Small intestine (tissue), 7 donors: ENCODE data around the gene MRPS5. TPM values are rescaled to one million over a fixed set of nuclear protein-coding genes. Genes with fewer than 3 reads are reported as not detected.

Source experiments
- DNase-seq, 2 donors: peaks; one replicate each; pipeline versions ENCODE4 v3.0.0 to v3.0.0-alpha.2; 2013
- FAIRE-seq: peaks from 2 replicates; lab custom pipeline; 2012; peaks lifted over from hg19 to GRCh38; lab: Jason Lieb, UNC
- H3K27ac ChIP-seq, 3 donors: one replicate each; pipeline ENCODE4 v1.5.1; 2013; ENCODE audit warnings: low read length in 2 of 3, mild to moderate bottlenecking in 2 of 3, control low read depth in 1 of 3, inconsistent platforms in 1 of 3, low read depth in 1 of 3, moderate library complexity in 1 of 3
- H3K27me3 ChIP-seq, 3 donors: one replicate each; pipeline ENCODE4 v1.6.1; 2013; ENCODE audit warnings: low read length in 3 of 3, inconsistent platforms in 1 of 3; ENCODE audit not compliant: control insufficient read depth in 3 of 3, insufficient read depth in 3 of 3
- H3K36me3 ChIP-seq, 3 donors: one replicate each; pipeline ENCODE4 v1.6.1; 2013; ENCODE audit warnings: low read length in 3 of 3, inconsistent platforms in 1 of 3, low read depth in 1 of 3, mild to moderate bottlenecking in 1 of 3, moderate library complexity in 1 of 3; ENCODE audit not compliant: control insufficient read depth in 3 of 3, insufficient read depth in 2 of 3
- H3K4me1 ChIP-seq, 3 donors: one replicate each; pipeline ENCODE4 v1.6.1; 2013; ENCODE audit warnings: low read length in 2 of 3, inconsistent platforms in 1 of 3, low read depth in 1 of 3, mild to moderate bottlenecking in 1 of 3, moderate library complexity in 1 of 3; ENCODE audit not compliant: control insufficient read depth in 3 of 3, insufficient read depth in 2 of 3
- H3K4me3 ChIP-seq, 3 donors: one replicate each; pipeline ENCODE4 v1.5.1; 2013; ENCODE audit warnings: low read length in 3 of 3, control low read depth in 1 of 3, inconsistent platforms in 1 of 3, low read depth in 1 of 3, mild to moderate bottlenecking in 1 of 3, moderate library complexity in 1 of 3
- H3K9me3 ChIP-seq, 2 donors: one replicate each; pipeline ENCODE4 v1.6.1; 2013; ENCODE audit warnings: low read depth in 1 of 2, low read length in 1 of 2; ENCODE audit not compliant: control insufficient read depth in 2 of 2, insufficient read depth in 1 of 2
- WGBS, 3 donors: extraction: QIAGEN DNeasy Blood & Tissue Kit; methylation state at CpG; one replicate each; pipeline ENCODE4 v1.1.7; 2013; 5-methylcytosine and 5-hydroxymethylcytosine counted together
- polyA plus RNA-seq, 4 donors: library from polyadenylated mRNA; stranded (reverse) in 3 of 4; unstranded in 1 of 4; fragments of 200-250 nt in 3 of 4; fragments of 120-200 nt in 1 of 4; gene quantifications; one replicate each; pipeline versions ENCODE4 v1.2.1 to v1.2.3, GENCODE V29; 2013
- donor health status: healthy with polysubstance abuse.
- donor health status: control.
- donor health status: control.
- donor health status: Bipolar disorder and iron deficiency.
- donor health status: healthy.

Gene MRPS5
- polyA plus RNA-seq, 4 donors = 42.9 to 104 (median 92.8) TPM

DNA sequence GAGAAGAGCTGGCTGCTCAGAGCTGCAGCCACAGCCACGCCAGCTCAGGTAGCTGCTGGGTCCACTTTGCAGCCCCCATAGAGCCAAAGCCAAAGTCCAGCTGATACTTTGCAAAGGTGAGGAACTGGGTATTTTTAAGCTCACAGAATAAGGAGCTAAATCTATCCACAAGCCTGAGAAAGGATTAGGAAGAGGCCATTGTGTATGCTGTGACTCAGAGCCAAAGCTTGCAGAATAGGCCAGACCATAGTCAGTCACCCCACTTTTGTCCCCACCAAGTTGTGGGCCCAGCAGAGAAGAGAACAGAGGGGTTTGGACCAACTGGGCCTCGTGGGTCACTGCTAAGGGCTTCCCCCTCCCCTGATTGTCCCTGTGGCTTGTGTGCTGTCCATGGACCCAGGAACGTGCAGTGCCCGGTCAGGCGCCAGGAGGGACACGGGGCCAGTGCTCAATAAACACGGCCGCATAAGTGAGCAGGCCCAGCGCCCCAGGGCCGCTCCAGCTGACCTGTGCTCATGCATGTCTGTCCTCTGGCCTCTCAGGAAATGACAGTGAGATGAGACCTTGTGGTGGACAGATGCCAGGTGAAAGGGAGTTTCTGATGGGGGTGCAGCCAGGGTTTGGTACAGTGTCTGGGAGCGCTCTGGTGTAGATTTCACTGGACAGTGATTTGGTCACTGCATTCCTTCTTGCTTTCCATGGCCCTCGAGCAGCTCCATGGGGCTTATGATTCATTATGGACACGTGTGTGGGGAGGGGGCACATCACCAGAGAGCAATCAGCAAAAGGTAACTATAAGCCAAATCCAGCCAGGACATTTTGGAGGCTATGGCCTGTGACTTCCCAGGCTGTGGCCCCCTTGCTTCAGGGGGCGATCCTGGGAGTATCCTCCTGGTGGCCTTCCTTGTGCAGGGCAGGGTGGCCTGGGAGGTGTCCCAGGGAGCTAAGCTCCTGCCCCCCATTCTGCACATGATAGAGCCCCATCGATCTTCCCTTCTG, 64.8 kb downstream of the MRPS5 start:
- Histone ChIP-seq H3K9me3 (no peaks in the 10 kb centered on the region), H3K27me3 (peaks cover 0 to 12% (median 4%) of the 10 kb centered on the region in 3 donors), H3K27ac (no peak overlapping the region), H3K36me3 (no peaks in the 10 kb centered on the region), H3K4me1 (no peaks in the 10 kb centered on the region), H3K4me3 (no peak overlapping the region)
- WGBS, 3 donors = 78 to 83% (median 82%) methylated on average over 15 of the region's 15 CpGs
- FAIRE-seq (no peak), DNase-seq (no peak)

DNA sequence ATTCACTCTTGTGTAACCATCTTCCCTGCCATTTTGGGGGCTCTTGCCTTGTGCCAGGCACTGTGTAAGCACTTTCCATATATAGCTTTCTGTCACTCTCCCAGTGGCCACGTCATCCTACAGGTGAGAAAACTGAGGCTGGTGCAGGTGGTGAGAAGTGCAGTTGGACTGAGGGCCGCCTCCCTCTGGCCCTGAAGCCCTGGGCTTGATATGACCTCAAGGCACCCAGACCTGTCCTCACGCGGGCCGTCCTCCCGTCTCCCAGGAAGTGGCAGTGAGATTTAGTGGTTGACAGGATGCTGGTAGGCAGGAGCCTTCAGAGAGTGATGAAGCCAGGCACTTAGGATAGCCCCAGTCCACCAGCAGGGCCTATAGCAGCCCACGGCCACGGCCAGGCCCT, 65.6 kb downstream of the MRPS5 start:
- H3K4me3 ChIP-seq = no peak overlapping the region
- FAIRE-seq (no peak), DNase-seq (no peak)
- H3K4me1 ChIP-seq = no peaks in the 10 kb centered on the region
- no peak overlapping the region for H3K27ac ChIP-seq
- WGBS, 3 donors = 72 to 79% (median 75%) methylated on average over 8 of the region's 8 CpGs
- peaks cover 0 to 13% (median 4%) of the 10 kb centered on the region in 3 donors for H3K27me3 ChIP-seq
- H3K36me3 ChIP-seq = no peaks in the 10 kb centered on the region
- no peaks in the 10 kb centered on the region for H3K9me3 ChIP-seq

DNA sequence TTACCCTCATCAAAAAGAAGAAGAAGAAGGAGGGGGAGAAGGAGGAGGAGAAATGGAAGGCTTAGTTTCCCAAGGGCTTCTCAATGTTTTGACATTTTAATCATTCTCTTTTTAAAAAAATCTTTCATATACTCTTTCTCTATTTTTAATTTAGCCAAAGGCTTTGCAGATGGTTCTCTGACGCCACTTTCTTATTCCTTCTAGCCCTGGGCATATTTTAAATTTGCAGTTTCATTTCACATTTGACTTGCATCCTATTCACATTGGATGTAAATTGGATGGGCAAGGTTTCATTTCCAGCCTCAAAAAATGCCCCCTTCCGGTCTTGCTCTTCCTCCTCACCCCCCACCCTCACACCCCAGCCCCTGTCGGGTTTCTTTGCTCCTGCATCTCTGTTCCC, 66.3 kb downstream of the MRPS5 start:
- no peak for FAIRE-seq
- Histone ChIP-seq H3K27me3 (peaks cover 0 to 10% (median 4%) of the 10 kb centered on the region in 3 donors), H3K9me3 (no peaks in the 10 kb centered on the region), H3K4me1 (no peaks in the 10 kb centered on the region), H3K4me3 (no peak overlapping the region), H3K27ac (no peak overlapping the region), H3K36me3 (no peaks in the 10 kb centered on the region)
- DNase-seq = no peak
- 63 to 69% (median 66%) methylated on average over 3 of the region's 3 CpGs for WGBS, 3 donors

DNA sequence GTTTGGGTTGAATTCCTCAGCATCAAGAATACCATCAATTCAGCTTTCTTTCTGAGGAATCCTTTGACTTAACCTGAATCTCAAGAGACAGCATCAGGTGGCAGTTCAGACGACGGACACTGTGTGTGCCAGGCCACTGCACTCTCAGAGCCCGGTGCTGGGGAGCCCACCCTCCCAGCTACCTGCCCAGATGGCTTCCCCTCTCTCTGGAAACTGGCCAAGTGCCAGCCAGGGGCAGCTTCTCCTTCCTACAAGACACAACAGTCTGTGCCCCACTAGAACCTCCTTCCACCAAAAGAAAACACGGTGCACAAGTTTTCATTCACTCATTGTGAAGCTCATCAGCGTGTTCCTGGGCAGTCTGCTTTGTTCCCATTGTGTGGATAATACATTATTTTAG, 67.6 kb downstream of the MRPS5 start:
- Histone ChIP-seq H3K4me1 (no peaks in the 10 kb centered on the region), H3K27me3 (peaks cover 0 to 8% (median 4%) of the 10 kb centered on the region in 3 donors), H3K9me3 (no peaks in the 10 kb centered on the region), H3K27ac (no peak overlapping the region), H3K36me3 (no peaks in the 10 kb centered on the region), H3K4me3 (no peak overlapping the region)
- DNase-seq (no peak), FAIRE-seq (no peak)
- WGBS, 3 donors = 50 to 69% (median 60%) methylated on average over 5 of the region's 5 CpGs

DNA sequence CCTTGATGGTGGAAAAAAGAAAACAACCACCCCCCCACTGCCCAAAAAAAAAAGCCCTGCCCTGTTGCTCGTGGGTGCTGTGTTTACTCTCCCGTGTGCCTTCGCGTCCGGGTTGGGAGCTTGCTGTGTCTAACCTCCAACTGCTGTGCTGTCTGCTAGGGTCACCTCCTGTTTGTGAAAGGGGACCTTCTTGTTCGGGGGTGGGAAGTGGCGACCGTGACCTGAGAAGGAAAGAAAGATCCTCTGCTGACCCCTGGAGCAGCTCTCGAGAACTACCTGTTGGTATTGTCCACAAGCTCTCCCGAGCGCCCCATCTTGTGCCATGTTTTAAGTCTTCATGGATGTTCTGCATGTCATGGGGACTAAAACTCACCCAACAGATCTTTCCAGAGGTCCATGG, 68.1 kb downstream of the MRPS5 start:
- Histone ChIP-seq H3K27me3 (peaks cover 0 to 8% (median 4%) of the 10 kb centered on the region in 3 donors), H3K4me3 (no peak overlapping the region), H3K27ac (no peak overlapping the region), H3K4me1 (no peaks in the 10 kb centered on the region), H3K36me3 (no peaks in the 10 kb centered on the region), H3K9me3 (no peaks in the 10 kb centered on the region)
- DNase-seq (no peak), FAIRE-seq (no peak)
- WGBS, 3 donors = 15 to 33% (median 26%) methylated on average over 11 of the region's 11 CpGs

DNA sequence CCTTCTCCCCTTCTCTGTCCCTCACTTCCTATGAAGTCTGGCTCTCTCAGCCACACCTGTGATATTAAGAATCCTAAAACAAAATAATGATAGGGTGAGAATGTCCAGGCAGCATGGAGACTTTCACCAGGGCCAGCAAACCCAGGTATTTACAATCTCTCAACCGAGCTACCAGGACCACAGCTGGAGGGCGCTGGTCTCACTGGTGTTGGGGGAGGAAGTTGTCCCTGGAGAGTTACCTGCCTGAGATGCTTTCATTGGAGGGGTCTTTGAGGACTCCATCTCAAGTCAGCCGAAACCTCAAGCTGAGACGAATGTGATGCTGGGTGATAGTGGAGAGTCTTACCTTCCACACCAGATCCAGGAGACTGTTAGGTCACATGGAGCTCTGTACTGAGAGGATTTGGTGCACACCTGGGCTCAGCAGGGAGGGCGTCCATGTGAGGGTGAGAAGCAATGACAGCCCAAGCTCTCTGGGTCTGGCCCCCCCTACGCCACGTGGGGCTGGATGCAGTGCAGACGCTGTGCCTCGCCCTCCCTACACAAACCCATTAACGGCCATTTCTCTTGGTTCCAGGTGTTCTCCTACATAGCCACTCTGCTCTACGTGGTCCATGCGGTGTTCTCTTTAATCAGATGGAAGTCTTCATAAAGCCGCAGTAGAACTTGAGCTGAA, 68.7 kb downstream of the MRPS5 start:
- H3K4me1 ChIP-seq = no peaks in the 10 kb centered on the region
- no peak overlapping the region for H3K4me3 ChIP-seq
- H3K36me3 ChIP-seq = no peaks in the 10 kb centered on the region
- FAIRE-seq (no peak), DNase-seq (no peak)
- peaks cover 0 to 8% (median 4%) of the 10 kb centered on the region in 3 donors for H3K27me3 ChIP-seq
- no peak overlapping the region for H3K27ac ChIP-seq
- no peaks in the 10 kb centered on the region for H3K9me3 ChIP-seq
- 67 to 78% (median 70%) methylated on average over 13 of the region's 13 CpGs for WGBS, 3 donors

DNA sequence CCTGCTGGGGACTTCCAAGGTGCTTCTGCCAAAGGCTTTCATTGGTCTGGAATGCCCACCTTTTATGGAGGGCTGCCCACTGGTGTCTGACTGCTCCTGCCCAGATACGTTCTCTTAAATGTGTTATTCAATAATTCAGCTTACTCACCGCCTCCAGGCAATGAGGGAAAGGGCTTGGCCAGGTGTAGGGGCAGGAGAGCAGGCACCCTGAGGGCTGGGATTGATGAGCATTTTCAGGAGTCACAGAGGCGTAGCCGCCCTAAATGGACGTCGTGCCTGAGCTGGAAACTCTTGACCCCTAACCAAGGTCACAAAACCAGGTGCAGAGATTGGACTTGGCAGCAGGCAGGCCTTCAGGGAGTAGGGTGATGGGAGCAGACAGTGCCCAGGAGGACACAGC, 69.3 kb downstream of the MRPS5 start:
- Histone ChIP-seq H3K27me3 (peaks cover 0 to 8% (median 4%) of the 10 kb centered on the region in 3 donors), H3K36me3 (no peaks in the 10 kb centered on the region), H3K4me1 (no peaks in the 10 kb centered on the region), H3K4me3 (no peak overlapping the region), H3K27ac (no peak overlapping the region), H3K9me3 (no peaks in the 10 kb centered on the region)
- FAIRE-seq (no peak), DNase-seq (no peak)
- WGBS, 3 donors = 52 to 76% (median 67%) methylated on average over 6 of the region's 6 CpGs

DNA sequence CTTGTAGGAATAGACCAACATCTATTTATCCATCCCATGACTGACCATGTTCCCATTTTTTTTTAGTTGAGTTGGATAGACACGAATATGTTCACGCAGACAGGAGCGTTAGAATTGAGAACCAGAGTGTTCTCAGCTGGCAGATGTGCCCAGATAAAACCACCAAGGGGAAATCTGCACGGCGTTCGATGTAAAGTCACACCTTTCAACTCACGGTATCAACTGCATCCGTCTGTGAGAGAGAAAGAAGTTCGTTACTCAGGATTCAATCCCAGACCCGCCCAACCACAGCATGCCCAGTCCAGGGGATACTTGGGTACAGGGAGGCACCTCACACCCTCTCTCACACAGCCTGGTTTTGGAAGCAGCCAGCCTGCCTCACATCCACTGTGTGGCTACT, 70.0 kb downstream of the MRPS5 start:
- Histone ChIP-seq H3K9me3 (no peaks in the 10 kb centered on the region), H3K27me3 (peaks cover 0 to 8% (median 4%) of the 10 kb centered on the region in 3 donors), H3K4me1 (no peaks in the 10 kb centered on the region), H3K4me3 (no peak overlapping the region), H3K36me3 (no peaks in the 10 kb centered on the region), H3K27ac (no peak overlapping the region)
- DNase-seq (no peak), FAIRE-seq (no peak)
- 74 to 85% (median 78%) methylated on average over 10 of the region's 10 CpGs for WGBS, 3 donors
